Measurements from ENCODE around the gene CALCOCO2.
A peak's percentile ranks its signal among the peaks of the same experiment; 100 is the strongest.

DNA sequence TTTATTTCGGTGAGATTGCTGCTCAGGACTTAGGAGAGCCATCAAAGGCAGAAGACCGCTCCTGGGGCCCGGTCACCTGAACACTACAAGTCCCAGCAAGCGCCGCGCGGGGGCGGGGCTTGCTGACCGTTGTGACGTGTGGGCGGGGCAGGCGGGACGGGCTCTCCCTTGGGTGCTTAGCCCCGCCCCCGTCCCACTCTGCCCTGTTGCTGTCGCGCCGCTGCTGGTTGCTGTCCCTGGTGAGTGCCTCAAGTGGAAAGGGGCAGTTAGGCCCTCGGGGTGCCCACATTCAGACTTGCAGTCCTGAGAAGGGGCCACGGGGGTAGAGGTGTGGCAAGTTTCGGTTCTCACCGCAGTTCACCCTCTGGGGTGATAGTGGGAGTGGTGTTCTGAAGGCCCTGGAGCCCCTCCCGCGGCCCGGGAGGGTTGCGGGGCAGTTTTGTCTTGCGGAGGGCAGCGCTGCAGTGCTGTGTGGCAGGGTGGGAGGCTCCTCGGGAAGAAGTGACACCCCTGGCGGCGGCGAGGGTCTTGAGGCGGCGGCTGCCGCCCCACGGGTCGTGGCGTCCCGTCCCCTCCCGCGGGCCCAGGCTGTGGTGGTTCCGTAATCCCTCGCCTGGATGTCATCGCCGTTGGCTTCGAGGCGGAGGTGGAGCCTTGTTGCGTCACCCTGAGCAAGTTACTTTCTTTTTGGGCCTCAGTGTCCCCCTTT, at the start of gene CALCOCO2:
- TF ChIP-seq POLR2AphosphoS5 (IDR thresholded peaks at IDR 0.05), result peak; percentile 84 to 94 (median 92)
- TF ChIP-seq, protein P1, sequence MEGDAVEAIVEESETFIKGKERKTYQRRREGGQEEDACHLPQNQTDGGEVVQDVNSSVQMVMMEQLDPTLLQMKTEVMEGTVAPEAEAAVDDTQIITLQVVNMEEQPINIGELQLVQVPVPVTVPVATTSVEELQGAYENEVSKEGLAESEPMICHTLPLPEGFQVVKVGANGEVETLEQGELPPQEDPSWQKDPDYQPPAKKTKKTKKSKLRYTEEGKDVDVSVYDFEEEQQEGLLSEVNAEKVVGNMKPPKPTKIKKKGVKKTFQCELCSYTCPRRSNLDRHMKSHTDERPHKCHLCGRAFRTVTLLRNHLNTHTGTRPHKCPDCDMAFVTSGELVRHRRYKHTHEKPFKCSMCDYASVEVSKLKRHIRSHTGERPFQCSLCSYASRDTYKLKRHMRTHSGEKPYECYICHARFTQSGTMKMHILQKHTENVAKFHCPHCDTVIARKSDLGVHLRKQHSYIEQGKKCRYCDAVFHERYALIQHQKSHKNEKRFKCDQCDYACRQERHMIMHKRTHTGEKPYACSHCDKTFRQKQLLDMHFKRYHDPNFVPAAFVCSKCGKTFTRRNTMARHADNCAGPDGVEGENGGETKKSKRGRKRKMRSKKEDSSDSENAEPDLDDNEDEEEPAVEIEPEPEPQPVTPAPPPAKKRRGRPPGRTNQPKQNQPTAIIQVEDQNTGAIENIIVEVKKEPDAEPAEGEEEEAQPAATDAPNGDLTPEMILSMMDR (IDR thresholded peaks at IDR 0.05), result no peak

All from sigmoid colon (tissue), 4 donors.